ENCODE data around the gene SEZ6. TPM values are rescaled to one million over a fixed set of nuclear protein-coding genes. Genes with fewer than 3 reads are reported as not detected.
"Not testable (repeated sequence)": the region's sequence is repeated elsewhere in the genome, so short reads cannot be mapped to it uniquely, and the experiment has no call there.

The SEZ6 gene
- total RNA-seq, 1 donor from 2014 or later, result 1.5 TPM

- Mint-ChIP-seq H3K4me1 (peaks cover 55% of the 10 kb centered on the region), H3K36me3 (peaks cover 18% of the 10 kb centered on the region), H3K27me3 (ENCODE audit: insufficient read depth, low read depth) (peaks cover 2% of the 10 kb centered on the region), H3K27ac (no peak overlapping the region), H3K4me3 (no peak overlapping the region), H3K9me3 (no peaks in the 10 kb centered on the region)
- no peak for DNase-seq (ENCODE audit: low spot score)
- Histone ChIP-seq H3K27ac (peak overlapping the region; percentile 79), H4K20me1 (ENCODE audit: low read depth) (peaks cover 99% of the 10 kb centered on the region), H3F3A (ENCODE audit: low read depth) (peaks cover 60% of the 10 kb centered on the region), H3K4me3 (no peak overlapping the region), H3K36me3 (no peaks in the 10 kb centered on the region), H3K4me1 (peaks cover 62% of the 10 kb centered on the region), H3K79me2 (ENCODE audit: low read depth) (peaks cover 100% of the 10 kb centered on the region), H3K9me3 (ENCODE audit: low read depth) (no peaks in the 10 kb centered on the region), H3K4me2 (peak overlapping the region; percentile 63), H3K27me3 (no peaks in the 10 kb centered on the region), H3K9ac (peak overlapping the region; percentile 15), H2AFZ (replicated peaks) (no peak overlapping the region)
- TF ChIP-seq EZH2phosphoT487 (IDR thresholded peaks at IDR 0.05) (no peak), EZH2 (IDR thresholded peaks at IDR 0.05) (no peak), CTCF (IDR thresholded peaks at IDR 0.05) (no peak)
Observed at GRCh38 chr17:28937044-28937729, 68.6 kb downstream of the SEZ6 start.

- Histone ChIP-seq H3K27ac (no peak overlapping the region), H3K4me2 (peak overlapping the region; percentile 63), H3K4me1 (peaks cover 52% of the 10 kb centered on the region), H3K4me3 (no peak overlapping the region), H3K36me3 (no peaks in the 10 kb centered on the region), H3K9me3 (ENCODE audit: low read depth) (no peaks in the 10 kb centered on the region), H3K9ac (no peak overlapping the region), H2AFZ (replicated peaks) (no peak overlapping the region), H4K20me1 (ENCODE audit: low read depth) (peaks cover 99% of the 10 kb centered on the region), H3K27me3 (no peaks in the 10 kb centered on the region), H3K79me2 (ENCODE audit: low read depth) (peaks cover 100% of the 10 kb centered on the region), H3F3A (ENCODE audit: low read depth) (peaks cover 47% of the 10 kb centered on the region)
- Mint-ChIP-seq H3K4me3 (no peak overlapping the region), H3K9me3 (no peaks in the 10 kb centered on the region), H3K36me3 (peaks cover 18% of the 10 kb centered on the region), H3K27ac (no peak overlapping the region), H3K27me3 (ENCODE audit: insufficient read depth, low read depth) (peaks cover 2% of the 10 kb centered on the region), H3K4me1 (peaks cover 45% of the 10 kb centered on the region)
- DNase-seq (ENCODE audit: low spot score), result no peak
- TF ChIP-seq CTCF (IDR thresholded peaks at IDR 0.05), result no peak
- no peak for TF ChIP-seq EZH2phosphoT487 (IDR thresholded peaks at IDR 0.05)
- TF ChIP-seq EZH2 (IDR thresholded peaks at IDR 0.05), result no peak
Observed at GRCh38 chr17:28935744-28936460, 69.9 kb downstream of the SEZ6 start.

- H3K4me3 Mint-ChIP-seq; H3K27me3 Mint-ChIP-seq (ENCODE audit: insufficient read depth, low read depth); DNase-seq (ENCODE audit: low spot score); H3K27ac ChIP-seq; H3K27ac Mint-ChIP-seq; H3K9ac ChIP-seq; H3K36me3 ChIP-seq; H2AFZ ChIP-seq (replicated peaks); H3K27me3 ChIP-seq; H3K9me3 ChIP-seq (ENCODE audit: low read depth); H3K4me2 ChIP-seq; H3K4me3 ChIP-seq; H3K9me3 Mint-ChIP-seq: not testable (repeated sequence)
- Histone ChIP-seq H3K4me1 (peaks cover 38% of the 10 kb centered on the region), H3F3A (ENCODE audit: low read depth) (peaks cover 43% of the 10 kb centered on the region), H3K79me2 (ENCODE audit: low read depth) (peaks cover 100% of the 10 kb centered on the region), H4K20me1 (ENCODE audit: low read depth) (peaks cover 99% of the 10 kb centered on the region)
- H3K4me1 Mint-ChIP-seq, result peaks cover 31% of the 10 kb centered on the region
- peaks cover 26% of the 10 kb centered on the region for H3K36me3 Mint-ChIP-seq
Observed at GRCh38 chr17:28934508-28934907, 71.3 kb downstream of the SEZ6 start.

- Histone ChIP-seq H3K79me2 (ENCODE audit: low read depth) (peaks cover 97% of the 10 kb centered on the region), H3K4me1 (no peaks in the 10 kb centered on the region), H3K4me3 (no peak overlapping the region), H3K9me3 (ENCODE audit: low read depth) (no peaks in the 10 kb centered on the region), H3K36me3 (no peaks in the 10 kb centered on the region), H3K4me2 (no peak overlapping the region), H3F3A (ENCODE audit: low read depth) (peaks cover 21% of the 10 kb centered on the region), H2AFZ (replicated peaks) (no peak overlapping the region), H3K27ac (no peak overlapping the region), H3K9ac (no peak overlapping the region), H4K20me1 (ENCODE audit: low read depth) (peaks cover 98% of the 10 kb centered on the region), H3K27me3 (no peaks in the 10 kb centered on the region)
- no peaks in the 10 kb centered on the region for H3K9me3 Mint-ChIP-seq
- no peaks in the 10 kb centered on the region for H3K4me1 Mint-ChIP-seq
- TF ChIP-seq CTCF (IDR thresholded peaks at IDR 0.05), result no peak
- no peak for TF ChIP-seq EZH2 (IDR thresholded peaks at IDR 0.05)
- TF ChIP-seq EZH2phosphoT487 (IDR thresholded peaks at IDR 0.05), result no peak
- H3K36me3 Mint-ChIP-seq, result peaks cover 40% of the 10 kb centered on the region
- no peak for DNase-seq (ENCODE audit: low spot score)
- peaks cover 4% of the 10 kb centered on the region for H3K27me3 Mint-ChIP-seq (ENCODE audit: insufficient read depth, low read depth)
- H3K4me3 Mint-ChIP-seq, result no peak overlapping the region
- no peak overlapping the region for H3K27ac Mint-ChIP-seq
Observed at GRCh38 chr17:28929787-28930186, 76.0 kb downstream of the SEZ6 start.

All from neural progenitor cell (in vitro differentiated cells).